GM18502 (cell line): Measurements from ENCODE around the gene IRF5.
"Not testable (repeated sequence)": the region's sequence is repeated elsewhere in the genome, so short reads cannot be mapped to it uniquely, and the experiment has no call there.

Source experiments
- ATAC-seq: cut with Tn5 transposase; IDR thresholded peaks from one replicate; pipeline ENCODE4 v1.9.1; 2021; ENCODE audit warnings: mild to moderate bottlenecking; ENCODE audit not compliant: unreplicated experiment, poor library complexity

IRF5 gene

DNA sequence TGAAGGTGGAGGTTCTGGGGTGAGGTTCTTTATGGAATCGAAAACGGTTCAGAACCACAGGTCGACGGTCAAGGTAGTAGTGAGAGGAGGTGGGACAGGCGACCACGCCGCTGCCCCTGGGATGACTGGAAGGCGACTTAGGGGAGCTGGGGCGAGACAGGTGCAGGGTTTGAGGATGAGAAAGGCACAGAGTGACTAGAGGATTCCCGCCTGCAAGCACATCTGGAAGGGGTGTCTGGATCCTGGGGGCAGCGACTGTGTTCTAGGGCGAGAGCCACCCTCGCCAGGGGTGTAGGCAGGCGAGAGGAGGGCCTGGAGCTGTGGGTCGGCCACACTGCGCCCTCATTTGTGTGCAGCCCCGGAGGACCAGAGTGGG is 468 bp upstream of the IRF5 start:
- ATAC-seq, result peak; percentile 0

- no peak for ATAC-seq
These were observed 882 bp downstream of the IRF5 start for GRCh38 chr7:128938544-128939074.

DNA sequence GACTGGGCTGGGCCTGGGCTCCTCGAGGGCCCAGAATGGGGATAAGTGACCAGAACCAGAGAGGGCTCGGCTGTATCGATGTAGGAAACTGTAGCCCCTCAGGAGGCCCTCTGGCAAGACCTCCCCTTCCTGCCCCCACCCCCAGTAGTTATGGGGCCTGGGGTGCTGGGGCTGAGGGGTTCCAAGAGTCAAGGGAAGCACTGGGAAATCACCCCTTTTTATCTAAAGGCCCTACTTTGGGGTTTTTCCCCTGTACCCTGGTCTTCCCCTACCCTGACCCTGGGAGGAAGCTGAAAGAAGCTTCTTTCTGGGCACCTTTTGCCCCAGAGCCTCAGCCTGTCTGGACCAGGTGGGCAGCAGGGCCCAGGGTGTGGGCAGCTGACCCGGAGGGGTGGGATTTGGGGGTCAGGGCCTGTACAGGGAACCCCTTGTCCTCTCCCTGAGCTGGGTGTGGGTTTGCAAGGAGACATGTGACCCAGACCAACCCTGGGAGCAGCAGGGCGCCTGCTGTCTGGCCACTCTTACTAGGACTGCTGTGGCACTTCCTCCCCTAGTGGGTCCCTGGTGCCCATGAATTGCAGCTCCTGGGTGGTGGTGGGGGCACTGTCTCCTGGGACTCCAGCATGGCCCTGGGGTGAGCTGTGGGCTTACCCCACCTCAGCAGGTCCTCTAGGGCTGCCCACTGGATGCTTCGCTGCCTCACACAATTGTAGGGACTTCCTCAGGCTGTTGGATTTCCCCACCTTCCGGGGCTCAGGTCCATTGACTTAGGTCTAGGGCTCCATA is 1.5 kb downstream of the IRF5 start:
- no peak for ATAC-seq

- peak; percentile 19 for ATAC-seq
These were observed 2.2 kb downstream of the IRF5 start for GRCh38 chr7:128939861-128940410.

DNA sequence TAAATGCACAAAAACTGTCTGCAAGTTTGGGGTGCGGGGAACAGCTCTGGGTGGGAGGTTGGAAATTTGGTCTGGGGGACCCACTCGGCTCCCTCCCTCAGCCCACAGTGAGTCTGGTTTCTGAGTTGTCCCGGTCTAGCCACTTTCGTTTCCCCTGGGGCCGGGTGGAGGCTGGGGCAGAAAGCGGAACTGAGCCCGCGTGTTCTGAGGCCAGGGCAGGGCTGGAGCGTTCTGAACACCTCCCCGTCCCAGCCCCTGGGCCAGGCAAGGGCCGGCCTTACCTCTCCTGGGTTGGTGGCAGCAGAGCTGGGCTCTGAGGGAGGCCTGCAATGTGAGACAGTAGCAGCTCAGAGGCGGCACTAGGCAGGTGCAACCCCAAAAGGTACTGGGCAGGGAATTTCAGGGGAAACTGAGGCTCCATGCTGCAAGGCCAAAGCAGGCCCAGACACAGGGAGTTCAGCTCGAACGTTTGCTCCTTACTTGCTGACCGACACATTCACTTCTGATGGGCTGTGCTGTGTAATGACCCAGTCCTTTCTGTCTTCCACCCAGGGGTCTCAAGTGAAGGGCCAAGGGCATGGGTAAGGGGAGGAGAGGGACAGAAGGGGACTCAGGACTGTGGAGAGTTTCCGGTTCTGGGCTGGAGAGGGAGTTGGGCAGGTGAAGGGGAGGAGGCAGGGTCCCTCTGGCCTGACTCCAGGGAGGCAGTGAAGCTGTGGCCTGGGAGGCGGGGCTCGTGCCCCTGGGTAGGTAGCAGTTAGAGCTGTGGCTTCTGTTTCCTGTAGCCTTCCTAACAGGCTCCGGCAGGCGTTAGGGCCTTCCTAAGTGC is 3.0 kb downstream of the IRF5 start:
- peak; percentile 63 for ATAC-seq

GRCh38 chr7:128941323-128941890 is 3.7 kb downstream of the IRF5 start:
- no peak for ATAC-seq

GRCh38 chr7:128941946-128942526 is 4.3 kb downstream of the IRF5 start:
- ATAC-seq, result no peak

GRCh38 chr7:128943251-128943650 is 5.5 kb downstream of the IRF5 start:
- not testable (repeated sequence) for ATAC-seq

DNA sequence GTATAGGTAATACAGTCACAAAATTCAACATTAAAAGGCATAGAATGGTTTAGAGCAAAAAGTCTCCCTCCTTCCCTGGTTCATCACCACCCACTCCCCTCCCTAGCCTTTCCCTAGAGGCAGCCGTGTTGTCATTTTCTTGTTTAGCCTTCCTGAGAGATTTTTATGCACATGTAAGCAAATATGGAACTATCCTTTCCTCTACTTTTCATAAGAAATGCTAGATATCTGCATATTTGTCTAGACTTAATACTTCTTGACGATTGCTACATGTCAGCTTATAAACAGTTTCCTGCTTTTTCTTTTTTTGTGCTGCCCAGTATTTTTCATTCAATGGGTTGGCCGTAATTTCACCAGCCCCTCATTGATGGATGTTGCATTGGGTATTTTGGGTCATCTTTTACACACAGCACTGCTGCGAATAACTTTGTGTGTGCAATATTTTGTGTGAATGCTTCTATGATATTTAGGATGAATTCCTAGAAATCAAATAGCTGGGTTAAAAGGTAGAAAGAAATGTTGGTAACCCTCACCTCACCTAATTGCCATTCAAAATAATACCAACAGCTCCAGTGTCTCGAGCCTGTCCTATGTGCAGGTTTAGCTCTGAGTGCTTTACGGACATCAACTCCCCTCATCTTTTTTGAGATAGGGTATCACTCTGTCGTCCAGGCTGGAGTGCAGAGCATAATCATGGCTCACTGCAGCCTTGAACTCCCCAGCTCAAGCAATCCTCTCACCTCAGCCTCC is 6.9 kb downstream of the IRF5 start:
- no peak for ATAC-seq

DNA sequence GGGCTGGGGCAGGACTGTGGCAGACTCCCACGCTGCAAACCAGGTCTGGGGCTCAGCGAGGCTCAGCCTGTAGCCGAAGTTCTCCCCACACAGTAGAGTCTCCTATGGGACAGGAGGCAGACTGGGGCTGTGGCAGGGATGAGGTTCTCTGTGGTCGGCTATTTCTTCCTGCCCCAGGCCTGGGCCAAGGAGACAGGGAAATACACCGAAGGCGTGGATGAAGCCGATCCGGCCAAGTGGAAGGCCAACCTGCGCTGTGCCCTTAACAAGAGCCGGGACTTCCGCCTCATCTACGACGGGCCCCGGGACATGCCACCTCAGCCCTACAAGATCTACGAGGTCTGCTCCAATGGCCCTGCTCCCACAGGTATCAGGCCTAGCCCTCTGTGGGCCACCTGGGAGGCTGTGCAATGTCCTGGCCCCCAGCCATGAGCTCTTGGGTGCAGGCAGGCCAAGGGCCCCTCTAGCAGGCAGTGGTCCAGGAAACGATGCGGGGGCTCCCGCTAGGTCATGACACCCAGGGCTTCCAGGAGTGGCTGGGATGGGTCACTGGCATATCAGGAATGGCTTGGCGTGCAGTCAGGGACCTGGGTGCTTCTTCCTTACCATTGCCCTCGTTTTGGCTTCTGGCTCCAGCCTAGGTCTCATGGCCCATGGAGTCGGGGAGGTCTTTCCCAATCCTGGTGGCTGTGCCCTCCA is 8.1 kb downstream of the IRF5 start:
- ATAC-seq, result no peak

GRCh38 chr7:128946936-128947830 is 9.5 kb downstream of the IRF5 start:
- ATAC-seq, result no peak

GRCh38 chr7:128947854-128948253 is 10.1 kb downstream of the IRF5 start:
- no peak for ATAC-seq

DNA sequence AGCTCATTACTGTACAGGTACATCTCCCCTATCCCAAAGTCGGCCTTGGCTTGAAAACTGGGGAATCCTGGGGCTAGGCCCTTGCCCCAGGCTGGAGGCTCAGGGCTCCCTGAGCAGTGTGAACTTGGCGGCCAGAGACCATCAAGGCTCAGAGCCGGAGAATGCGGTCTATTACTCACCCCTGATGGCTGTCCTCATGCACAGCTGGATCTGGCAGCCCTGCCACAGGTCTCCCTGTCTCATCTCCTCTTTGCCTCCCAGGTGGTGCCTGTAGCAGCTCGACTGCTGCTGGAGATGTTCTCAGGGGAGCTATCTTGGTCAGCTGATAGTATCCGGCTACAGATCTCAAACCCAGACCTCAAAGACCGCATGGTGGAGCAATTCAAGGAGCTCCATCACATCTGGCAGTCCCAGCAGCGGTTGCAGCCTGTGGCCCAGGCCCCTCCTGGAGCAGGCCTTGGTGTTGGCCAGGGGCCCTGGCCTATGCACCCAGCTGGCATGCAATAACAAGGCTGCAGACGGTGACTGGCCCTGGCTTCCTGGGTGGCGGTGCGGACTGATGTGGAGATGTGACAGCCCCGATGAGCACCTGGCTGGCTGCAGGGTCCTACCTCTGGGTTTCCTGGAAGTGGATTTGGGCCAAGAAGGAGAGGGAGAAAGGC is 10.7 kb downstream of the IRF5 start:
- no peak for ATAC-seq

DNA sequence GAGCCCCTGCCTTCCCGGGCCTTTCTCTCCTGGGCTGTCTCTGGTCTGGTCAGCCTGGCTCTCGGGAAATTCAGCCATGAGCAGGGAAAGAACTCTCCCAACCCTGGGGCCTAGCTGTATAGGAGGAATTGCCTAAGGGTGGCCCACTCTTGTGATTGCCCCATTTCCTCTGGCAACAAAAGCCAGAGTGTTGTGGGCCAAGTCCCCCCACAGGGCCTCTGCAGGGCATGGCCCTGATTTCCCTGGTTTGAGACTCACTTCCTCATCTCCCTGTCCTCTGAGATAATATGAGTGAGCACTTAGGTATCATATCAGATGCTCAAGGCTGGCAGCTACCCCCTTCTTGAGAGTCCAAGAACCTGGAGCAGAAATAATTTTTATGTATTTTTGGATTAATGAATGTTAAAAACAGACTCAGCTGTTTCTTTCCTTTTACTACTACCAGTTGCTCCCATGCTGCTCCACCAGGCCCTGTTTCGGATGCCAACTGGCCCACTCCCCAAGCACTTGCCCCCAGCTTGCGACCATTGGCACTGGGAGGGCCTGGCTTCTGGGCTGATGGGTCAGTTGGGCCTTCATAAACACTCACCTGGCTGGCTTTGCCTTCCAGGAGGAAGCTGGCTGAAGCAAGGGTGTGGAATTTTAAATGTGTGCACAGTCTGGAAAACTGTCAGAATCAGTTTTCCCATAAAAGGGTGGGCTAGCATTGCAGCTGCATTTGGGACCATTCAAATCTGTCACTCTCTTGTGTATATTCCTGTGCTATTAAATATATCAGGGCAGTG is 11.4 kb downstream of the IRF5 start:
- no peak for ATAC-seq

DNA sequence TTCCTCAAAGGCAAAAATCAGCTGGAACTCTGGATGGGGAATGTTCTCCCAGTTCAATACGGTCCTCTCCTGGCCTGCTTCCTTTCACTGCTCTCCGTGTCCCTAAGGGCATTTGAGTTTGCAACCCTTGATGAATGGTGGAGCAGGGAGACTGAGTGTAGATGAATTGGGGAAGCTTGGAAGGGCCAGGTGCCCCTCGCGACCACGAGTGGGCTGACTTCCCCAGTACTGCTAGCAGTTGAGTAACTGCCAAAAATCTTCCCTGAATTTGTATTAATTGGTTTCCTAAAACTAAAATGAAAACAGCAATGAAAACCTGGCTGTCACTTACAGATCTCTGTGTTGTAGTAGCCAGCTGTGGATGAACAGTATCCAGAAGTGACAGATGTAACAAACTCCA is 13.6 kb downstream of the IRF5 start:
- ATAC-seq, result no peak

DNA sequence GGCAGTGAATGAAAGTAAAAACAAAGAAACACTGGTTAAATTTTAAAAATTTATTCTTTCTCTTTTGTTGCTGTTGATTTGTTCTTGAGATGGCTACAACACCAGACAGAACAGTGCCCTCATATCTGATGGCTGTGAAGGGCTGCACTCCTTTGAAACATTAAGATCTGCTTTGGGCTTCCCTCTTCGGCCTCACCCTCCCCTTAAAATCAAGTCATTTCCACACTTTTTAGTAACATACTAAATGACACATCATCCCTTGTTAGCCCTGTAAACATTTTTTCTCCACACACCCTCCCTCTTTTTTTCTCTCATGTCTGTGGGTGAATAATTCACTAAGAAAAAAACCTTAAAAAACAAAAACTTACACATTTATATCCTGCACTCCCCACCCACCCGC is 16.4 kb downstream of the IRF5 start:
- ATAC-seq, result no peak
